ENCODE measurements around the gene NPAS2.

Gene NPAS2

DNA sequence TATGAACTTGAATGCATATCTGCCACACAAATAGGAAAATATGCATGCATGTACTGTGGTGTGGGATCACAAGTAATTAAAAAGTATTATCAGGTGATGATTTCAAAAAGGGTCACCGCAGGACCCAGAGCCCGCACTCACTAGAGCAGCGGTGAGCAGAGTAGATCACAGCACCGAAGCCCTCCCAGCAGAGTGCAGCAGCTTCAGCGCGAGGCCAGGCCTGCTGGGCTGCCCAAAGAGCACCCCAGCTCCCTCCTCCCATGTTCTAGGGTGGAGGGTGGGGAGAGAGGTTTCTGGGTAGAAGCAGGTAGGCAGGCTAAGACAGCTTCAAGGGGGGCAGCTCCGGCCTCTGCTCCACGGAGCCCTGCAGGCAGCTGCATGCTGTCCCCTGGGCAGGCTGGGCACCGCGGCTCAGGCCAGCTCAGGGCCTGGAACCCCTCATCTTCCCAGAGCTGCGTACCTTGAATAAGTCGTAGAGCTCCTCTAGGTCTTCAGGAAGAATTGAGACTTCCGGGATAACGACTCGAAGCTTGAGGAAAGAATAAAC is 207.1 kb downstream of the NPAS2 start:
- DNase-seq = no peak

DNA sequence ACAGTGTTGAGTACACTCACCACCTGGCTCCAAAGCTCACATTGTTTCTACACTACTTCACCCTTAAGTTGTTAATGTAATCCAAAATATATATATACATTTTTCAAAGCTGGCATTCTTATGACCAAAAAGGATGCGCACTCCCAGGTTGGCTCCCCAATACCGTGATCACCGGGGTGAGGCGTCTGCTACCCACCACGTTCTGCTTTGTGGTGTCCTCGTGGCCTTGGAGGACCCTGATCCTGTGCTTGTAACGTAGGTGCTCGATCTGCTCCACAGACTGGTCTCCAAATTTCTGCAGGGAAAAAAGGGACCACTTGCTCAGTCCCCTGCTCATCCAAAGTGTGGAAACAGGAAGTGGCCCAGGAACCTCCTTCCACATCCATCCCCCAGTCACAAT is 207.9 kb downstream of the NPAS2 start:
- no peak for DNase-seq

DNA sequence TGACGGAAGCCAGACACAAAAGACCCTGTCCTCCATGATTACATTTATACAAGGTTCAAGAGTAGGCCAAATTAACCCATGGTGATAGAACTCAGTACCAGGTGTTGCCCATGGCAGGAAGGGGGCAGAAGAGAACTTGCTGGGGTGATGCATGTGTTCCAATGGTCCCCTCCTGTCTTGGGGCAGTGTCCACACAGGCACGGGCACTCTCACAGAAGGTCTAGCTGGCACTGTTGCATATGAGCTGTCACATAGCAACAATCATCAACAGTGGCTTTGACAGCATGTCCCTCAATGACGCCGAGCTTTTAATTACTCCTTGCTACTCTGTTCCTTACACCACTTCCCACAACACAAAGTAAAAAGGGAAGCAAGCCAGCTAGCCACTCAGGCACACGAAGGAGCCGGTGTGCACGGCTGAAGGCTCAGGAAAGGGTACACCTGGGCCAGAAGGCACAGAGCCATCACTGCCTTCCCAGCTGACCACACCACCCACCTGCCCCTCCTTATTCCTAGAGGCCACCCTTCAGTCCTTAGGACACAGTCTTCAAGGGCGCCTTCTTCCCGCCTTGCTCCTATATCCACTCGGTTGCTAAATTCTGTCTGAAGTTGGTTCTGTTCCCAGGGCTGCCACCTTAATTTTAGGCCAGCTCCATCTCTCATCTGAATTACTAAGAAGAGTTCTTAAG is 211.1 kb downstream of the NPAS2 start:
- no peak for DNase-seq

DNA sequence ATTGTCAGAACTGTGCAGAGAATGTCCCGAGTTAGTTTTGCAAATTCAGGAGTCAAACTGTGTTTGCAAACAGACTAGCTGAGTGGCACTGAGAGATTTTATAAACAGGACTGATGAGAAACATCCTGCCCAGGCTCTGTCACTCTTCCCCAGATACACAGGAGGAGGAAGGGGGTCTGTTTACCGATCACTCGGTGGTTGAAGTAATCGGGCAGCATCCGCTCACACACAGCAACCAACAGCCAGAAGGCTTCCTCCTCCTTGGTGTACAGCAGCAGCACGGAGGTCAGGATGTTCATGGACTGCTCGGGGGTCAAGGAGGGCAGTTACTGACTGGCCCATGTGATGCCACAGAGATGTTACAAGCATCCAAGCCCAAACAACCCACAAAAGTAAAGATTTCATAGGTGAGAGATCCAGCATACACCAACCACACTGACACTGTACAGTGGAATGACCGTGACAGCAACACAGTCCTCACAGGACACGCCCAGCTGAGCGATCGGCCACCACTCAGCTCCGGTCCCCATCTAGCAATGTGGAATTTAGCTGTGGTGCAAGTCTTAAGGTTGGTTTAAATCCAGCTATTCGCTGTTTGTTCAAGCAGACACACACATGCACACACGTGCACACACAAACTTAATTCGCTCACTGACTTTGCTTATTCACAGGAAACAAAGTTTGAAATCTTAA is 212.3 kb downstream of the NPAS2 start:
- no peak for DNase-seq

GRCh38 chr2:101036562-101036961 is 216.6 kb downstream of the NPAS2 start:
- peak; percentile 12 for DNase-seq

DNA sequence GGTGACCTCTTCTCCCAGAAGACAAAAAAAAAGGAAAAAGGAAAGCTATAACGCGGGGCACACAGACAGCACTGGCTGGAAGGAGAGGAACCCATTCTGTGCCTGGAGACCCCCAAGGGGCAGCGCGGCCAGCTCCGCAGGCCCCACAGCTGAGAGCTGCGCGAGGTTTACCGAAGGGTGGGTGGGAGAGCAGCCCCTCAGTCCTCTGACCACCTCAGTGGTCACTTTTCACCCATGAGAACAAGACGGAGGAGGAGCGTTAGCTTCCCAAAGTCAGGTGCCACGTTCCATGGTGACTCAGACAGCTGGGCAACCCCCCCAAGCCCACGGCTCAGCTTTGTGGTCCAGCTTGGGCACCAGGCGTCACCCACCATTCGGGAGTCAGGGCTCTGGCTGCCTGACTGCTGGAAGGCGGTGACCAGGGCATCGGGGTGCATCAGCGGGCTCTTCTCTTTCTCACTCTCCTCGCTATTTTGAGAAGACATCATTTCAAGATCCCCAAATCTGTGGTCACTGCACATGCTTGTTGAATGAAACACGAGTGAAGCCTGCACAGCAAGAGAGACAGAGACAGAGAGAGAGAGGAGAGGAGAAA is 217.3 kb downstream of the NPAS2 start:
- DNase-seq = no peak

DNA sequence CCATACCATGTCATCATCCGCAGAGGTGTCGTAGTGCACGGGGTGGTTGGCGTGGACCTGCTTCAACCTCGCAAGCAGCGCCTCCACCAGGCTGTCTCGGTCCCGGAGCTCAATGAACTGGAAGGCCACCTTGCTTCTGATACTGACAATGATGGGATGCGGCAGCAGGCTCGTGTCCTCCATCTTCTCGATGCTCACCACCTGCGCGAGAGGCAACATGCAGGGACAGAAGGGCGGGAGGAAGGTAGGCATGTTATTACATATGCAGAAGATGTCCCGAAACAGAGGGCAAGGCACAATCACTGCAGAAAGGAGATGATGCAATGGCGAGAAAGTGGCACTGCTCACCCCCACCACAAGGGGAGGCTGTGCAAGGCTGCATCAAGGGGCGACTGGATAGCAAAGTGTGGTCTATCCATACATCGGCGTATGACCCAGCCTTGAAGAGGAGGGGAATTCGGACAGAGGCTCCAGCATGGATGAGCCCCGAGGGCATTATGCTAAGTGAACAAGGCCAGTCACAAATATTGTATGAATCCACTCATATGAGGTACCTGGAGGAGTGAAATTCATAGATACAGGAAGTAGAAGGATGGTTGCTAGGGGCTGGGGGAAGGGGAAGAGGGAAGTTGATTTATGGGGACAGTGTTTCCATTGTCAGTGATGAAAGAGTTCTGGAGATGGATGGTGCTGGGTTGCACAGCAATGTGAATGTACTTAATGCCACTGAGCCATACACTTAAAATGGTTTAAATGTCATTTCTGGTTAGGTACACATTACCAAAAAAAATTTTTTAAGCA is 218.7 kb downstream of the NPAS2 start:
- DNase-seq = no peak

DNA sequence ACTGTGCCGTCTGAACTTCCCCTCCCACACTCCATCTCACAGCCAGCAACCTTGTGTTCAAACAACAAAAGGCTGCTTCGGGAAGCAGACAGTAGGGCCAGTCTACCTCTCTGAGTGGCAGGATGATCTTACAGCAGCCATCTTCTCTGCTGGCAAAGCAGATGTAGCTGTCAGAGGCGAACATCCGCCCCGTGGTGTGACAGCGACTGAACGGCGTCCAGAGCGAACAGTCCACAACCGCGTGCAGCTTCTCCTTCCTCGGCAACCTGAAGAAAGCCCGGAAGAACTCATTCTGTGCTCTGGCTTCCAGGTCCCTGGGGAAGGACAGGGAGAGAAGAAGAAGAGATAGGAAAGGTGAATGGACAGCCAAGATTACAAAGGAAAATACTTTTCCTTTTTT is 220.1 kb downstream of the NPAS2 start:
- DNase-seq = no peak

DNA sequence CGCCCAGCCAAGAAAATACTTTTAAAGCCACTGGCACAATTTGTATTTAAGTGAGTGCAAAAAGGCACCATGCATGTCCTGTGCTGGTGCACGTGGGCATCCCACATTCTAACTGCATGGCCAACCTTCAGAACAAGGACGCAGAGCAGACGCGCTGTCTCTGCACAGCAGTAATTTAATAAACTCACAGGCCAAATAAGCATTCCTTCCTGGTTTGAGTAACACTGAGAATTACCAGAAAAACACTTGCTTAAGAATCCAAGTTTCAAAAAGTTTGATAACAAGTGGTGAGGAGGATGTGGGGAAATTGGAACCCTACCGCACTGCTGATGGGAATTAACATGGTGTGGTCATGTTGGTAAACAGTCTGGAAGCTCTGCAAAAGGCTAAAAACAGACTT is 220.8 kb downstream of the NPAS2 start:
- DNase-seq = no peak

DNA sequence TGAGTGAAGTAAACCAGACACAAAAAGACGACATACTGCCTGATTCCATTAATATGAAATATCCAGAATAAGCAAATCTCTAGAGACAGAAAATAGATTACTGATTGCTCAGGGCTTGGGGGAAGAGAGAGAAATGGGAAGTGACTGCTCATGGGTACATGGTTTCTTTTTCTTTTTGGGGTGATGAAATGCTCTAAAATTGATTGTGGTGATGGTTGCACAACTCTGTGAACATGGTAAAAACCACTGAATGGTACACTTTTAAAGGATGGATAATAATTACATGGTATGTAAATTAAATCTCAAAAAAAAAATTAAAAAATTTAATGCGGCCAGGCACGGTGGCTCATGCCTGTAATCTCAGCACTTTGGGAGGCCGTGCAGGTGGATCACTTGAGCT is 221.5 kb downstream of the NPAS2 start:
- DNase-seq = no peak

GRCh38 chr2:101045330-101045729 is 225.4 kb downstream of the NPAS2 start:
- DNase-seq = no peak

All from NCI-H226 (cell line).